ENCODE results near the gene GCLM. TPM values are rescaled to one million over a fixed set of nuclear protein-coding genes. Genes with fewer than 3 reads are reported as not detected.

Gene GCLM
- total and polyA plus RNA-seq, 2 donors (not counting 3 experiments of a cell fraction or from before 2014, with no cell fraction given): 12.3 to 55.9 TPM

GRCh38 chr1:93882269-93882668 is 27.0 kb downstream of the GCLM start:
- intact Hi-C loops (cut with micrococcal nuclease): no loop called here
- no peak for FAIRE-seq

DNA sequence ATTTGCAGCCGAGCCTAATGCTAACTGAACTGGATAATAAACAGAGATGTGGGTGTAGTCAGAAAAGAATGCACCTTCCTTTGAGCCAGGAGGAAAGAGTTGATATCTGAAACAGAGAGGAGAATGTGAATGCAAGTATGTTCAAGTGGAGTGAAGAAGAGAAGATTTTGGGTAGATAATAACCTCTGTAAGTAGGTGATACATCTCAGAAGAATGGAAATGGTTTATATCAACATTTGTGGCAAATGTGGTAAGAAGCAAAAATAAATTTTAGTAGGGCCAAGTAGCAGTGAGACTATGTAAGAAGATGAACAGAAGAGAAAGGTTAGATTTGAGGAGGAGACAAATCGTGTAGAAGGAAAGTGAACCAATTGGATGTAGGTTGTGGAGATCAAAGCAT is 28.5 kb downstream of the GCLM start:
- no peak overlapping the region for H3K4me2 ChIP-seq (ENCODE audit: insufficient read depth, low read length)
- peaks cover 4 to 10% of the 10 kb centered on the region in 2 experiments for H3K36me3 ChIP-seq (ENCODE audit: control insufficient read depth in 2 of 2, extremely low read depth in 1 of 2, insufficient read depth in 2 of 2, low read length in 2 of 2)
- TF ChIP-seq, protein P1, sequence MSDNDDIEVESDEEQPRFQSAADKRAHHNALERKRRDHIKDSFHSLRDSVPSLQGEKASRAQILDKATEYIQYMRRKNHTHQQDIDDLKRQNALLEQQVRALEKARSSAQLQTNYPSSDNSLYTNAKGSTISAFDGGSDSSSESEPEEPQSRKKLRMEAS (IDR thresholded peaks at IDR 0.05; ENCODE audit: insufficient read depth, insufficient read length): no peak
- no peaks in the 10 kb centered on the region for H3K27me3 ChIP-seq (ENCODE audit: control insufficient read depth in 2 of 2, insufficient read depth in 2 of 2, low read length in 2 of 2)
- intact Hi-C loops (cut with micrococcal nuclease) (loop anchor here (2.0 kb wide), 1 partner anchor 28 kb away; the partner anchor contains the start of gene GCLM), dilution Hi-C loops (cut with MboI; ENCODE audit: extremely low pct_ligation_motif_present, low sequenced_read_pairs) (no loop called here)
- no peaks in the 10 kb centered on the region for H3K9me3 ChIP-seq (replicated peaks; ENCODE audit: control insufficient read depth, insufficient read depth, low read length)
- H3K4me1 ChIP-seq (ENCODE audit: control insufficient read depth, extremely low read depth, insufficient read depth, low read length): peaks cover 30% of the 10 kb centered on the region
- FAIRE-seq (no peak), DNase-seq (ENCODE audit: low read depth, low spot score) (no peak)
- ChIA-PET CTCF (no interaction called here), POLR2A (no interaction called here)
- no peak overlapping the region for H3K9ac ChIP-seq (replicated peaks; ENCODE audit: extremely low read depth, insufficient read depth, low read length)
- no peak overlapping the region for H3K27ac ChIP-seq (ENCODE audit: insufficient read depth, low read depth, low read length)
- no TSS peak for BruUV-seq (replicated peaks)
- peaks cover 32% of the 10 kb centered on the region for H3K79me2 ChIP-seq (ENCODE audit: control insufficient read depth, insufficient read depth, low read length)
- no peaks in the 10 kb centered on the region for H3K9me1 ChIP-seq (replicated peaks; ENCODE audit: control insufficient read depth, extremely low read depth, insufficient read depth, low read length)
- no peak overlapping the region for H3K4me3 ChIP-seq (replicated peaks in 1 of 3; ENCODE audit: insufficient read depth in 1 of 3, low read depth in 1 of 3, low read length in 3 of 3)
- no peaks in the 10 kb centered on the region for H4K20me1 ChIP-seq (replicated peaks; ENCODE audit: control insufficient read depth, extremely low read depth, insufficient read depth, low read length)
- no peak overlapping the region for H2AFZ ChIP-seq (ENCODE audit: low read depth, low read length)

More at GRCh38 chr1:93882269-93882668, 27.0 kb downstream of the GCLM start:
- CTCF ChIA-PET: interaction anchor here (1.1 kb wide), 1 partner anchor 581 kb away, joined by 3 read pairs; no protein-coding TSS in a partner anchor
- Histone ChIP-seq H3K4me2 (ENCODE audit: insufficient read depth, low read length) (no peak overlapping the region), H3K9me1 (replicated peaks; ENCODE audit: control insufficient read depth, extremely low read depth, insufficient read depth, low read length) (no peaks in the 10 kb centered on the region), H3K4me3 (replicated peaks in 1 of 3; ENCODE audit: insufficient read depth in 1 of 3, low read depth in 1 of 3, low read length in 3 of 3) (no peak overlapping the region), H3K79me2 (ENCODE audit: control insufficient read depth, insufficient read depth, low read length) (peaks cover 17% of the 10 kb centered on the region), H2AFZ (ENCODE audit: low read depth, low read length) (no peak overlapping the region), H3K9me3 (replicated peaks; ENCODE audit: control insufficient read depth, insufficient read depth, low read length) (no peaks in the 10 kb centered on the region), H4K20me1 (replicated peaks; ENCODE audit: control insufficient read depth, extremely low read depth, insufficient read depth, low read length) (no peaks in the 10 kb centered on the region), H3K9ac (replicated peaks; ENCODE audit: extremely low read depth, insufficient read depth, low read length) (no peak overlapping the region), H3K27me3 (ENCODE audit: control insufficient read depth in 2 of 2, insufficient read depth in 2 of 2, low read length in 2 of 2) (no peaks in the 10 kb centered on the region), H3K36me3 (ENCODE audit: control insufficient read depth in 2 of 2, extremely low read depth in 1 of 2, insufficient read depth in 2 of 2, low read length in 2 of 2) (peaks cover 0 to 4% of the 10 kb centered on the region in 2 experiments), H3K4me1 (ENCODE audit: control insufficient read depth, extremely low read depth, insufficient read depth, low read length) (peaks cover 20% of the 10 kb centered on the region), H3K27ac (ENCODE audit: insufficient read depth, low read depth, low read length) (no peak overlapping the region)
- no peak for DNase-seq (ENCODE audit: low read depth, low spot score)
- BruUV-seq (replicated peaks): no TSS peak
- POLR2A ChIA-PET: no interaction called here
- dilution Hi-C loops (cut with MboI; ENCODE audit: extremely low pct_ligation_motif_present, low sequenced_read_pairs): no loop called here
- TF ChIP-seq, protein P1 (IDR thresholded peaks at IDR 0.05; ENCODE audit: insufficient read depth, insufficient read length): no peak
